ENCODE data around the gene PF4V1. TPM values are rescaled to one million over a fixed set of nuclear protein-coding genes. Genes with fewer than 3 reads are reported as not detected.

Gene PF4V1
- total and polyA plus RNA-seq, 9 of the 15 experiments (the other 6 are each of a cell fraction or from before 2014, with no cell fraction given), result not detected

GRCh38 chr4:73869130-73870055, 16.3 kb downstream of the PF4V1 start, which contains the start of gene CXCL1 (continued):
- TF ChIP-seq, protein P1, sequence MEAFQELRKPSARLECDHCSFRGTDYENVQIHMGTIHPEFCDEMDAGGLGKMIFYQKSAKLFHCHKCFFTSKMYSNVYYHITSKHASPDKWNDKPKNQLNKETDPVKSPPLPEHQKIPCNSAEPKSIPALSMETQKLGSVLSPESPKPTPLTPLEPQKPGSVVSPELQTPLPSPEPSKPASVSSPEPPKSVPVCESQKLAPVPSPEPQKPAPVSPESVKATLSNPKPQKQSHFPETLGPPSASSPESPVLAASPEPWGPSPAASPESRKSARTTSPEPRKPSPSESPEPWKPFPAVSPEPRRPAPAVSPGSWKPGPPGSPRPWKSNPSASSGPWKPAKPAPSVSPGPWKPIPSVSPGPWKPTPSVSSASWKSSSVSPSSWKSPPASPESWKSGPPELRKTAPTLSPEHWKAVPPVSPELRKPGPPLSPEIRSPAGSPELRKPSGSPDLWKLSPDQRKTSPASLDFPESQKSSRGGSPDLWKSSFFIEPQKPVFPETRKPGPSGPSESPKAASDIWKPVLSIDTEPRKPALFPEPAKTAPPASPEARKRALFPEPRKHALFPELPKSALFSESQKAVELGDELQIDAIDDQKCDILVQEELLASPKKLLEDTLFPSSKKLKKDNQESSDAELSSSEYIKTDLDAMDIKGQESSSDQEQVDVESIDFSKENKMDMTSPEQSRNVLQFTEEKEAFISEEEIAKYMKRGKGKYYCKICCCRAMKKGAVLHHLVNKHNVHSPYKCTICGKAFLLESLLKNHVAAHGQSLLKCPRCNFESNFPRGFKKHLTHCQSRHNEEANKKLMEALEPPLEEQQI (IDR thresholded peaks at IDR 0.05), result no peak
- no peak for TF ChIP-seq XRCC3 (IDR thresholded peaks at IDR 0.05)
- no peak for TF ChIP-seq NR1H2 (CRISPR knock-in tag; IDR thresholded peaks at IDR 0.05)
- TF ChIP-seq MED1 (CRISPR knock-in tag; IDR thresholded peaks at IDR 0.05; ENCODE audit: borderline replicate concordance), result no peak
- no peak for TF ChIP-seq TRIM28 (IDR thresholded peaks at IDR 0.05)
- no peak for TF ChIP-seq HNRNPUL1 (IDR thresholded peaks at IDR 0.05; ENCODE audit: low read length)
- TF ChIP-seq, protein P2, sequence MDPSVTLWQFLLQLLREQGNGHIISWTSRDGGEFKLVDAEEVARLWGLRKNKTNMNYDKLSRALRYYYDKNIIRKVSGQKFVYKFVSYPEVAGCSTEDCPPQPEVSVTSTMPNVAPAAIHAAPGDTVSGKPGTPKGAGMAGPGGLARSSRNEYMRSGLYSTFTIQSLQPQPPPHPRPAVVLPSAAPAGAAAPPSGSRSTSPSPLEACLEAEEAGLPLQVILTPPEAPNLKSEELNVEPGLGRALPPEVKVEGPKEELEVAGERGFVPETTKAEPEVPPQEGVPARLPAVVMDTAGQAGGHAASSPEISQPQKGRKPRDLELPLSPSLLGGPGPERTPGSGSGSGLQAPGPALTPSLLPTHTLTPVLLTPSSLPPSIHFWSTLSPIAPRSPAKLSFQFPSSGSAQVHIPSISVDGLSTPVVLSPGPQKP (CRISPR knock-in tag; IDR thresholded peaks at IDR 0.05), result no peak
- no peak for TF ChIP-seq NCOR1 (IDR thresholded peaks at IDR 0.05)
- no peak for TF ChIP-seq ZNF79 (CRISPR knock-in tag; IDR thresholded peaks at IDR 0.05; ENCODE audit: low read depth)
- no peak for TF ChIP-seq ETS2 (tag; IDR thresholded peaks at IDR 0.05; ENCODE audit: borderline replicate concordance, poor library complexity, severe bottlenecking)
- no peak for TF ChIP-seq ZKSCAN3 (CRISPR knock-in tag; IDR thresholded peaks at IDR 0.05)
- TF ChIP-seq ZNF584 (CRISPR knock-in tag; IDR thresholded peaks at IDR 0.05; ENCODE audit: low read depth), result no peak
- no peak for TF ChIP-seq FOXJ3 (CRISPR knock-in tag; IDR thresholded peaks at IDR 0.05)
- TF ChIP-seq, protein P3, sequence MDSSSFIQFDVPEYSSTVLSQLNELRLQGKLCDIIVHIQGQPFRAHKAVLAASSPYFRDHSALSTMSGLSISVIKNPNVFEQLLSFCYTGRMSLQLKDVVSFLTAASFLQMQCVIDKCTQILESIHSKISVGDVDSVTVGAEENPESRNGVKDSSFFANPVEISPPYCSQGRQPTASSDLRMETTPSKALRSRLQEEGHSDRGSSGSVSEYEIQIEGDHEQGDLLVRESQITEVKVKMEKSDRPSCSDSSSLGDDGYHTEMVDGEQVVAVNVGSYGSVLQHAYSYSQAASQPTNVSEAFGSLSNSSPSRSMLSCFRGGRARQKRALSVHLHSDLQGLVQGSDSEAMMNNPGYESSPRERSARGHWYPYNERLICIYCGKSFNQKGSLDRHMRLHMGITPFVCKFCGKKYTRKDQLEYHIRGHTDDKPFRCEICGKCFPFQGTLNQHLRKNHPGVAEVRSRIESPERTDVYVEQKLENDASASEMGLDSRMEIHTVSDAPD (CRISPR knock-in tag; IDR thresholded peaks at IDR 0.05), result no peak
- no peak for TF ChIP-seq MTA3 (IDR thresholded peaks at IDR 0.05; ENCODE audit: borderline replicate concordance)
- TF ChIP-seq TCF7 (IDR thresholded peaks at IDR 0.05; ENCODE audit: borderline replicate concordance), result no peak
- TF ChIP-seq ZNF239 (CRISPR knock-in tag; IDR thresholded peaks at IDR 0.05), result no peak
- TF ChIP-seq KAT7 (CRISPR knock-in tag; IDR thresholded peaks at IDR 0.05; ENCODE audit: borderline replicate concordance), result peak; percentile 69; the same call in 1 of the 2 replicates
- no peak for TF ChIP-seq HMG20B (CRISPR knock-in tag; IDR thresholded peaks at IDR 0.05)
- no peak for TF ChIP-seq BHLHE40 (IDR thresholded peaks at IDR 0.05; ENCODE audit: low read length)
- TF ChIP-seq CBFB (CRISPR knock-in tag; IDR thresholded peaks at IDR 0.05), result no peak
- no peak for TF ChIP-seq ZNF740 (CRISPR knock-in tag; IDR thresholded peaks at IDR 0.05)
- no peak for TF ChIP-seq ZNF740 (tag; IDR thresholded peaks at IDR 0.05)
